G401 (cell line): ENCODE measurements around the gene DNMT3B. TPM values are rescaled to one million over a fixed set of nuclear protein-coding genes. Genes with fewer than 3 reads are reported as not detected.

Experiments used
- DNase-seq: peaks from one replicate; pipeline ENCODE4 v3.0.0-alpha.2; 2015; ENCODE audit warnings: low spot score
- in situ Hi-C: cut with HindIII; loops from 2 replicates; pipeline ENCODE4 v1.10.0; 2016; ENCODE audit warnings: low sequenced_read_pairs, mixed read lengths
- total RNA-seq: library from RNA; depleted of rRNA; stranded (reverse); fragments of >200 nt; shearing (Covaris generic); gene quantifications from 2 replicates; pipeline ENCODE4 v1.2.3, GENCODE V29; 2014

The DNMT3B gene
- total RNA-seq, 1 experiment from 2014 or later: 29.1 TPM

DNA sequence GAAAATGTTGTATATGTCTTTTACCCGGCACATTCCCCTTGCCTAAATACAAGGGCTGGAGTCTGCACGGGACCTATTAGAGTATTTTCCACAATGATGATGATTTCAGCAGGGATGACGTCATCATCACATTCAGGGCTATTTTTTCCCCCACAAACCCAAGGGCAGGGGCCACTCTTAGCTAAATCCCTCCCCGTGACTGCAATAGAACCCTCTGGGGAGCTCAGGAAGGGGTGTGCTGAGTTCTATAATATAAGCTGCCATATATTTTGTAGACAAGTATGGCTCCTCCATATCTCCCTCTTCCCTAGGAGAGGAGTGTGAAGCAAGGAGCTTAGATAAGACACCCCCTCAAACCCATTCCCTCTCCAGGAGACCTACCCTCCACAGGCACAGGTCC, 46.3 kb downstream of the DNMT3B start:
- in situ Hi-C loops: no loop called here
- no peak for DNase-seq

DNA sequence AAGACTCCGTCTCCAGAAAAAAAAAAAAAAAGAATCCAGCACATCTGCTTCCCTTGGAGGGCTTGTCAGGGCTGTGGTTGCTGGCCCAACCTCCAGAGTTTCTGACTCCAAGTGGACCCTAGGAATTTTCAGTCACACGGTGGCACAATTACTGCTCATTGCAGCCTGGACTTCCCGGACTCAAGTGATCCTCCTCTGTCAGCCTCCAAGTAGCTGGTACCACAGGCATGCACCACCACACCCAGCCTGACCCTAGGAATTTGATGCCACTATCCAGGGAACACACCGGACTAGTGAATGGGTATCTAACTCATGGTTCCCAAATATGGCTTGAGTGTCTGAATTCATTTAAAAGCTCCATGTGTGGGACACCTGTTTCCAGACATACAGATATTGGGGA, 47.7 kb downstream of the DNMT3B start:
- in situ Hi-C loops: no loop called here
- DNase-seq: no peak

DNA sequence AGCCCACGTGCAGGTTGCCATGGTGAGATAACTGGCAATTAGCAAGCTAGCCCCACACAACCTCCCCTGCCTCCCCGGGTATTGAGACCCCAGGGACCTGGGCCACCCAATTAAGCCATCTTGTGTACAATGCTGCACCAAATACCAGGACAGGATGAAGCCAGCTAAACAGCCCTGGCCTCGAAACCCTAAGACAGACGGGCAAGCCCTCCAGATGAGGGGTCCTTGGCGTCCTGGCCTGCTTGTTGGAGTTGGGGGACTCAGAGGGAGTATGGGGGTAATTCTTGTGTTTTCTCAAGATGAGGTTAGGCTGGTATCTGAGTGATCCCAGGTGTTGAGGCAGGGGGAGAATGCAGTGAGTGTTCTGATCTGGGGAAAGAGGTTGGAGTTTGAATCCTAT, 48.8 kb downstream of the DNMT3B start:
- in situ Hi-C loops: no loop called here
- no peak for DNase-seq

DNA sequence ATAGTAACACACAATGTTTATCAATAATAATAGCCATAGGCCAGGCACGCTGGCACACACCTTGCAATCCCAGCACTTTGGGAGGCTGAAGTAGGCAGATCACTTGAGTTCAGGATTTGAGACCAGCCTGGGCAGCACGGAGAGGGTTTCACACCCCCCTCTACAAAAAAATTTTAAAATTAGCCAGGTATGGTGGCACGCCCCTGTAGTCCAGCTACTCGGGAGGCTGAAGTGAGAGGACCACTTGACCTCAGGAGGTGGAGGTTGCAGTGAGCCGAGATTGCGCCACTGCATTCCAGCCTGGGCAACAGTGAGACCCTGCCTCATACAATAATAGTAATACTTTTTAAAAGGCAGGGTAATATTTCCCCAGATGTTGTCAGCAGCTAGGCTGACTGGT, 49.7 kb downstream of the DNMT3B start:
- in situ Hi-C loops: no loop called here
- DNase-seq: no peak

DNA sequence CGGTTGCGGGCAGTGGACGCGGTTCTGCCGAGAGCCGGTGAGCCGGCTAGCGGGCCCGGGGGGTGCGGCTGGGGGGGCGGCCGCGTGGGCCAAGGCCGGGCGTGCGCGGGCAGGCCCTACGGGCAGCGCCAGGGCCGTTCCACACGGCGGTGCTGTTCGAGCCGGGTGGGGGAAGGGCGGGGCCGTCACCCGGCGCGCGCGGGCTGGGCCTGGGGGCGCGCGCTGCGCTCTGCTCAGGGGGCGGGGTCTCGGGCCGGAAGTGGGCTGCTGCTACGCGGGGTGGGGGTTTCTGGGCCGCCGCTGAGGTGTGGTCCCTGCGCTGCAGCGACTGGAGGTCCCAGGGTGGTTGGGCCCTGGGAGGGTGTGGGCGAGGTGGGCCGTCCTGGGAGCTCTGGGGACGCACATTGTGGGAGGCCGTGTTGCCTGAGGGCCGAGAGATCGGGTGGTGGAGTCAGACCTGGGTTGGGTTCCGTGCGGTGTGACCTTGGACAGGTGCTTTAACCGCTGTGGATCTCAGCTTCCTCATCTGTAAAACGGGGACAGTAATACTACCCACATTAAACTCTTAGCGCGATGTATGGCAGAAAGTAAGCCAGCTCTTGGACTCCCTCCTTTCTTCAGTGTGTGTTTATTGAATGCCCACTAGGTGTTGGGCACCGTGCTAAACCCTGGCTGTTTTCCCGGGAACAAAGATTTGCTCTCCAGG, 58.0 kb downstream of the DNMT3B start:
- peak; percentile 75 for DNase-seq
- in situ Hi-C loops: no loop called here

DNA sequence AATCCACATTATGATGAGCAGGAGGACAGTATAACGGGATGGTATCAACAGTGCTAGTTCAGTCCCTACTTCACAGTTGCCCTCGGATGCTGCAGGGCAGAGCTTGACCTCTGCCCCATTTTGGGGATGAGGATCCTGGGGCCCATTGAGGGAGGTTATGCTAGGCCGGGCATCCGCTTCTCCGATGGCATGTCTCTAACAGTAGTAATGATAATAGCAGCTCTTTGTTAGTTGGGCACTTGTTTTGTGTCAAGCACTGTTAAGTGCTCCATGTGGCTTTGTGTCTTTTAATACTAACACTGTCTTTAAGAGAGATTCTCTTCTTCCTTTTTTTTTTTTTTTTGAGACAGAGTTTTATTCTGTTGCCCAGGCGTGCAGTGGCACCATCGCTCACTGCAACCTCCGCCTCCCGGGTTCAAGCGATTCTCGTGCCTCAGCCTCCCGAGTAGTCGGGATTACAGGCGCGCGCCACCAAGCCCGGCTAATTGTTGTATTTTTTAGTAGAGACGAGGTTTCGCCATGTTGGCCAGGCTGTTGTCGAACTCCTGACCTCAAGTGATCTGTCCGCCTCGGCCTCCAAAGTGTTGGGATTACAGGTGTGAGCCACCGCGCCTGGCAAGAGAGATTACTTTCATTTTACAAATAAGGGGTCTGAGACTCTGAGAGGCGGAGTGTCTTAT, 58.7 kb downstream of the DNMT3B start:
- DNase-seq: no peak

DNA sequence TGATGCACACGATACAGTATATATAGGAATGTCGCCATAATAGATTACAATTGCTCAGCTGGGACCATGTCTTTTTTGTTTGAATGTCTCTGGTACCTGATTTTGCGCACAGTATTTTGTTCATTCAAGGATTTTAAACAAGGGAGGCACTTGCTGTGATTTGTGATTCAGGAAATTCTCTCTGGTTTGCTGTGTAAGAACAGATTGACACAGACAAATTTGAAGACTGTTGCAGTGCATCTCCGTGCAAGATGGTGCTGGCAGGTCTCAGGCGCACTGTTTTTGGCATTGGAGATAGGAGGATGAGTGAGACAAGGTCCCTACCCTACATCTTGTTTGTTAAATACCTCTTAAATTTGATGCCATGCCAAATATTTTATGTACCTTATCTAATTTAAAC, 60.0 kb downstream of the DNMT3B start:
- in situ Hi-C loops: no loop called here
- DNase-seq: no peak

More for the DNA sequence above, 58.7 kb downstream of the DNMT3B start:
- in situ Hi-C loops: no loop called here

DNA sequence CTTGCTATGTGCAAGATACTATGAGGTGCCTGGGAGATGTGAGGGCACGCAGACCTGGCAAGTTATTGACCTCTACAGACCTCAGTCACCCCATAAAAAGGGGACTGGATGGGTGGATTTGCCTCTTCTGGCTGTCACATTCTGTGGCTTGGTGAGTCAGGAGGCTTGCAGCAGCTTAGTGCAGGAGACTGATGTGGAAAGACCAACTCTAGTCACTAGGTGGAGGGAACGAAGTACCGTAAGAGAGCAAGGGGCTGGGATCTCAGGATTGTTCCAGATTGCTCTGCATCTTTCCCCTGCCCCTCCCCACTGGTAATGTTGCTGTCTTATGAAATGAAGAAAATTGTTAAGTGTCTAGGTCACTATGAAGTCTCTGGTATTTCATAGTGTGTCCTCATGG, 60.9 kb downstream of the DNMT3B start:
- no peak for DNase-seq
- in situ Hi-C loops: no loop called here

DNA sequence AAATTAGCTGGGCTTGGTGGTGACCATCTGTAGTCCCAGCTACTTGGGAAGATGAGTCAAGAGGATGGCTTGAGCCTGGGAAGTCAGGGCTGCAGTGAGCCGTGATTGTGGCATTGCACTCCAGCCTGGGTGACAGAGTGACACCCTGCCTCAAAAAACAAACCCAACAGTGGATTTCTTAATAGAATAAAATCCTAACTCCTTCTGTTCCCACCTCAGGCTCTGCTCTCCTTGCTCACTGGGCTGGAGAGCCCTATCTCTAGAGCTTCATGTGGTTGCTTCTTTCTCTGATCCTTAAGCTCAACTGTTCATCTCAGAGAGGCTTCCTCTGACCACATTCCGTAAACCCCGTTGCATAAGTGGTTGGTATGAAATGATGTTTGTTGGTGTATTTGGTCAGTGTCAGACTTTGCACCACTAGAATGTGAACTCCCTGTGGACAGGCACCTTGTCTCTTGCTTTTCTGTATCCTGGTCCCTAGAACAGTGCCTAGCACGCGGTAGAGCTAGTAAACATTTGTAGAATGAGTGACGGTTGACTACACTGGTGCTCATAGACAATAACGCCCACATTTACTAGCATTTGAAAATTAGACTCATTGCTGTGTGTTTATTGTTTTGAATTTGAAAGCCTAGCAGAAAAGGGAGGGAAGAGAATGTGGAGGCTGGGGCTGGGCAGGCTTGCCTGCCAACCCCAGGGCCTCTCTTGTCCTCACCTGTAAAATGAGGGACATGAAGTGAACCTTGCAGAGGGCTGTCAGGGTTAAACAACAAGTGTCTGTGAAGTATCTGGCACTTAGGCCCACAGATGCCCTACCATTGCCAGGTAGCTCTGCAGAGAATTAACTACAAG, 61.8 kb downstream of the DNMT3B start:
- in situ Hi-C loops: no loop called here
- DNase-seq: no peak

DNA sequence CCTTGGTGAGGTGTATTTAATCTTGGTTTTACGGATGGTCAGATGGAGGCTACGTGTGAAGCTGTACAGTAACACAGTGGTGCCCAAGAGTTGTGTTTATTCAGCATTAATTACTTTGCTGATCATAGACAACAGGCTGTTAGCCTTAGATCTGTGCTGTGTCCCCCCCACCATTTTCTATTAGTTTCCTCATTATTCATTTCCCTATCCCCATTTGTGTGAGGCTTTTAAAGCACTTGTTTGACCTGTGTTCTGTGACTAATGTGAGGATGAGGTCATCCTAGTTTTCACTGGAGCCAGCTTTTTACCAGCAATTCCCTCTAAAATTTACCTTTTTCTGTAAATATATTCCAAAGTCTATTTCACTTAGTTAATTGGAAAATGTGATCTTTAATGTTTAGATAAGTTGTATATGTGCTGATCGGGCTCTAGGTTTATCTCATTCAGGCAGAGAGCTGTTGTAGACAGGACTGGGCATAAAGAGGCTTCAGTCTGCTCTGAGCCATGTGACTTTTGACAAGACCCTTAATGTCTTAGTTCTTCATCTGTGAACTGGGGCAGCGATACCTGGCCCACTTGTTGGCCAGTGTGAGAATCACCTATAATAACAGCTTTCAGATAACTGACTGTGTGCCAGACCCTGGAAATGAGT, 66.0 kb downstream of the DNMT3B start:
- no peak for DNase-seq
- in situ Hi-C loops: no loop called here

DNA sequence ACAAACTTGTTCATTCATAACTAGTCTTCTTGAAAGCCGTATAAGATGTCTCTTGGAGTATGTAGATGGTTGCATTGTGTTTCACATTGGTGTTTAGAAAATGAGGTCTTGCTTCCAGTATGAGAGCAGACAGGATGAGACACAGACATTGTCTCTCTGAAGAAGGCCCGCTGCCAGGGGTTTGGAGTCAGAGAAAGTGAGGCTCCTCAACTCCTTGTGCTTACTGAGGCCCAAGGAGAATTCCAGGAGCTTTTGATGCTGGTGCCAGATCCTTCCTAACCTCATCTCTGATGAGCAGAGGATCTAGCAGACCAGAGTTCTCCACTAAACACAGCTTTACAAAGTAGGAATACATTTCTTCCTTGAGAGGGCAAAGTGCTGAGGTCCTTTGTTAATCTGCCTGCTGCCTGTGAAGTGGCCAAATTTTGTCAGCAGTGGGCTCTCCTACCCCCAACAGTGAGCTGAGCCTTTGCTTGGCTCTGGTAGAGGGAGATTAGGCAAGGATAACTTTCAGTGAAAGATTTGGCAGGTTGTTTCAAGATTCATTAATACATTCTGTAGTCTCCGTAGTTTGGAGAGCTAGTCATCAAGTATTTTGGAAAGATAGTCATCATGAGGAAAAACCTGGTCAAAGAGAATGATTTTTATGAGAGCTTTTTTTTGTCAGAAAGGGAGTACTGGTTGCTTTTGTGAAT, 67.3 kb downstream of the DNMT3B start:
- in situ Hi-C loops: no loop called here
- DNase-seq: no peak

DNA sequence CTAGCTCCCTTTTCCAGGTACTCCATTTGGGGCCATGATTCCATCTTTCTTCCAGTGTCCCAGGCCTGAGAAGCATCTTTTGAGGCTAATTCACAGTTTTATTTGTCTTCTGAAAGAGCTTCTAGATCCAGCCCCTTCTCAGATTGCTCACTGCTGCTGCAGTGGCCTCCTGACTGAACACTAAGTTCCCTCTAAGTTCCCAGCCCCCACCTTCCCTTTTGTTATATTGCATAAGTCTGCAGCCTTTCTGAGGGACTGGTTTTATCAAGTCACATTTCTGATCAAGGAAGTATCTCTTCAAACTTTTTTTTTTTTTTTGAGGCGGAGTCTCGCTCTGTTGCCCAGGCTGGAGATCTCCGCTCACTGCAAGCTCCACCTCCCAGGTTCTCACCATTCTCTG, 68.3 kb downstream of the DNMT3B start:
- in situ Hi-C loops: no loop called here
- no peak for DNase-seq

DNA sequence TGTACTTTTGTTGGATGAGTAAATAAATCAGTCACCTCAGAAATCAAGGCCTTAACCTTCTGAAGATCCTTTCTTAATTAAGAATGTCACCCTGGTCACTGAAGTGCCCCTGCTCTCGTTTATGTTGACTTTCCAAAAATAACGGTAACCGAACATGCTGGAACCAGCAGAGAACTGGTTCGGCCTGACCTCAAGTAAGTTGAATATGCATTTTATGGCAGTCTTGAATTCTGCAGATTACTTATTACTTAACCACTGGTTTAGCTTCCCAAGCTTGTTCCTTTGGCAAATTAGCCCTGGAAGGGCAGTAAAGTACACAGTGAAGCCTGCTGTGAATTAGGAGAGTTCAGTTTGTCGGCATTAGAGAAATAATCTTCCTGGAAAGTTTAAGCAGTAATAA, 69.8 kb downstream of the DNMT3B start:
- no peak for DNase-seq
- in situ Hi-C loops: no loop called here

DNA sequence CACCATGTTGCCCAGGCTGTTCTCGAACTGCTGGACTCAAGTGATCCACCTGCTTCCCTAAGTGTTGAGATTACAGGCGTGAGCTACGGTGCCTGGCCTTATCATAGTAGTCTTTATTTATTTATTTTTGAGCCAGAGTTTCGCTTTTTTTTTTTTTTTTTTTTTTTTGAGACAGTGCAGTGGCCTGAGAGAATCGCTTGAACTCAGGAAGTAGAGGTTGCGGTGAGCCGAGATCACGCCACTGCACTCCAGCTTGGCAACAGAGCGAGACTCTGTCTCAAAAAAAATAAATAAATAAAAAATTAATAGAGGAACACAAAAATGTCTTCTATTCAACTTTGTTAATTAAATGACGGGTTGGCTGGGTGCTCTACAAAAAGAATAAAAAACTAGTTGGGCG, 70.5 kb downstream of the DNMT3B start:
- DNase-seq: no peak

DNA sequence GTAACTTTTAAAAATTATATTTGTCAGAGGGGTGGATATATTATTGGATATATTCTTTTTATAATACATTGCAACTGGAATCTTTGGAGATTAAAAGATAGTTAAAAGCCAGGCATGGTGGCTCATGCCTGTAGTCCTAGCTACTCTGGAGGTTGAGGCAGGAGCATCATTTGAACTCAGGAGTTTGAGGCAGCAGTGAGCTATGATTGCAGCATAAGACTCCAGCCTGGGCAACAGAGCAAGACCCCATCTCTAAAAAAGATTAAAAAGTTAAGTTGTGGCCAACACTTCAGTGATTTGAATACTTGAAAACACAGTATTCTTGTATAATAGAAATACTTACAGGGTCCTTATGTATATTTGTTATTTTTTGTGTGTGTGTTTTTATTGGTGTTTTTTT, 72.8 kb downstream of the DNMT3B start:
- DNase-seq: no peak
- in situ Hi-C loops: no loop called here

More for the DNA sequence above, 70.5 kb downstream of the DNMT3B start:
- in situ Hi-C loops: no loop called here

DNA sequence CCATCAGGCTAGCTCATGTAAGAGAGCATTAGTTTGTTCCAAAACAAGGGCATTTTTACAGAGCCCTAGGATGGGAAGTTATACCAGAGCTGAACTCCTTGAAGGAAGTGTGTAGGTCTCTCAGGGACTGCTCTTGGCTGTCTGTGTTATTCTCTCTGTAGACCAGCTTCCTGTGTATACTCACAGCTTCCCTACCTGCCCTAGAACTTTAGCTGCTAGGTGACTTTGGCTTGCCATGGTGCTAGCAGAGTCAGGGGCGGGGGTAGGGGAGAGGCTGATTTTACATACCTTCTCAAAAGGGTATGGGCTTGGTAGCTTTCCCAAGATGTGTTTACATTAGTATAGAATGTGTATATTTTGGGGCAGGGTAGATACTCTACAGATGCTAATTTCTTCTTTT, 75.0 kb downstream of the DNMT3B start:
- in situ Hi-C loops: no loop called here
- no peak for DNase-seq

DNA sequence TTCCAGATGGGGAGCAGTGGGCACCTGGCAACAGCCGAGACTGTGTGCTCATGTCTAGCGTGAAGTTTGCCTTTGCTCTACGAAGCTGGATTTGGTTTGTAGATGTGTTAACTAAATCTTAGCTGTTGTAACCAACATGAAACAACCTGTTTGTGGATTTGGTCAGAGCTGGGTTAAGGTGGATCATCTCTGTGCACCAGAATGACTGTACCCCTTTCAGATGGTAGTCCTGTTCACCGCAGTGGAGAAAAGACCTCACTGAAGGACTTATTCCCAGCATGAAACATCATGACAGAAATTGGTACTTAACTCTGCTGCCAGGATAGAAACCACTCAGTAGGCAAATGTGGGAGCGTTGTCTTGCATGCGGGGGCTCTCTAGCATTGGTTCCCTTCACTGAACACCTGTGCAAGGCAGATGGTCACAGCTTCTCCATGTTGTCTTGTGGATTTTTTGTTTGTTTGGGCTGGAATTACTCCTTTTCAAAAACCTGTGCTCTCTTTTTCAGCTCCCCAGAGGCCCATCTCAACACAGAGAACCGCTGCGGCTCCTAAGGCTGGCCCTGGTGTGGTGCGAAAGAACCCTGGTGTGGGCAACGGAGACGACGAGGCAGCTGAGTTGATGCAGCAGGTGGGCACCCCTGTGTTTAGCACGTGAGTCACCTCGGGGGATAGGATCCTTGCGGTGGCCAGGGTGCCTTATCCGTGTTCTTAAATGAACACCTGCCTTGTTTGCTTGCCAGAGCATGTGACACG, 77.2 kb downstream of the DNMT3B start:
- in situ Hi-C loops: no loop called here
- peak; percentile 81 for DNase-seq

DNA sequence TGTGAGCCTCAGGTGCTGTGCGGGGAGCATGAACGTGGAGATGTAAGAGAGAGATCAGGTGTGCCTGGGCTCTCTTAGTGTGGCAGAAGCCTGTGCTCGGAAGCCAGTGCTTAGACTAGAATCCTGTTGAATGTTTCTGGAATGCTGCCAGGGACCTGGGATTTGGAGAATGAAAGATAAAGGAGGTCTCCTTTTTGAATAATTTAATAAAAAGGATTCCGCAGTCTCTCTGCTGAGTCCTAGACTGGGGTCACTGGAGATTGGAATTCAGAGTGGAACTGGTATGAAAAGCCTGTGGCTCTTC, 77.7 kb downstream of the DNMT3B start:
- DNase-seq: peak; percentile 68
- in situ Hi-C loops: no loop called here

DNA sequence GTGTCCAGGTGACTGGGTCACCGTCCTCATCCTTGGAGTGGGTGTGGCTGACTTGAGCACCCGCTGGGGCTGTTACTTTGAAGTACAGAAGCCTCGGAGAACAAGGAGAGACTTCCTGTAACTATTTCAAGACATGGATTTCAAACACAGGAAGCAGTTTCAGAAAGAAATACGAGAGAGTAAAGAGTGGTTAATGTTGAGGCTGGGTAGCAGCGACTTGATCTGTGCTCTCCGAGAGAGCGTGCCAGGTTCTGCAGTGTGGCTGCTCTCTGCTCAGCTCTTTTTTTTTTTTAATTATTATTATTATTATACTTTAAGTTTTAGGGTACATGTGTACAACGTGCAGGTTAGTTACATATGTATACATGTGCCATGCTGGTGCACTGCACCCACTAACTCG, 79.0 kb downstream of the DNMT3B start:
- in situ Hi-C loops: no loop called here
- no peak for DNase-seq
